Neural cell (in vitro differentiated cells): Measurements from ENCODE around the gene NOL11.

ENCODE experiments used
- EP300 ChIP-seq: fragments of 450-650 bp; conservative IDR thresholded peaks from 2 replicates; pipeline ENCODE4 v1.6.1; 2014; ENCODE audit warnings: antibody characterized with exemption, mild to moderate bottlenecking, moderate library complexity; ENCODE audit not compliant: poor library complexity, severe bottlenecking
- EZH2 ChIP-seq: fragments of 200-600, 300-800 bp; shearing (Covaris generic), sonication (generic); IDR thresholded peaks from 2 replicates; pipeline ENCODE4 v1.6.1; 2014; ENCODE audit warnings: antibody characterized with exemption, low read length, borderline replicate concordance, mild to moderate bottlenecking; ENCODE audit not compliant: insufficient read depth, poor library complexity, severe bottlenecking
- POLR2AphosphoS5 ChIP-seq: IDR thresholded peaks from 2 replicates; pipeline ENCODE4 v1.6.1; 2012
- RAD21 ChIP-seq: fragments of 450-650 bp; conservative IDR thresholded peaks from 2 replicates; pipeline ENCODE4 v1.6.1; 2014; ENCODE audit warnings: antibody characterized with exemption, mild to moderate bottlenecking, moderate library complexity
- SMC3 ChIP-seq: fragments of 450-650 bp; conservative IDR thresholded peaks from 2 replicates; pipeline ENCODE4 v1.6.1; 2014; ENCODE audit warnings: antibody characterized with exemption, mild to moderate bottlenecking, moderate library complexity; ENCODE audit not compliant: poor library complexity
- TAF1 ChIP-seq: IDR thresholded peaks from 2 replicates; pipeline ENCODE4 v1.6.1; 2012; ENCODE audit warnings: low read depth
- TF ChIP-seq, protein P1 (sequence below): IDR thresholded peaks from 2 replicates; pipeline ENCODE4 v1.6.1; 2012; ENCODE audit warnings: borderline replicate concordance
- TF ChIP-seq, protein P2 (sequence below): fragments of 450-650 bp; IDR thresholded peaks from 2 replicates; pipeline ENCODE4 v1.5.1; 2014; ENCODE audit warnings: antibody characterized with exemption, mild to moderate bottlenecking, moderate library complexity; ENCODE audit not compliant: poor library complexity, severe bottlenecking

DNA sequence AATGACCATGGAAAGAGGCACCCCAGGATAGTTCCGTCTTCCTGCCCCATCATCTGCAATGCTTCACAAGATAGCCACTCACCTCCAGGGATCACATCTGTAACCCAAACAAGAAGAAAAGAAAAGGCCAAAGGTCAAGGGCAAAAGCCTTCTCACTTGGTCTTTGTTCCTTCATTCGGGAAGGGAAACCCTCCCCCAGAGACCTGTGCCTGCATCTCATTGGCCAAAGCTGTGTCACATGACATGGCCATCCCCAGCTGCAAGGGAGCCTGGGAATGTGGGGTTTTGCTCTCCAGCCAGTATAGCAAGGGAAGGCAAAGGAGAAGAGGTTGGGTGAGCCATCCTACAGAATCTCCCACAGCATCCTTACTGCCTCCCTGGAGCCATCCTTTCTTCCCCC is 47.9 kb downstream of the NOL11 start:
- TF ChIP-seq, protein P1, sequence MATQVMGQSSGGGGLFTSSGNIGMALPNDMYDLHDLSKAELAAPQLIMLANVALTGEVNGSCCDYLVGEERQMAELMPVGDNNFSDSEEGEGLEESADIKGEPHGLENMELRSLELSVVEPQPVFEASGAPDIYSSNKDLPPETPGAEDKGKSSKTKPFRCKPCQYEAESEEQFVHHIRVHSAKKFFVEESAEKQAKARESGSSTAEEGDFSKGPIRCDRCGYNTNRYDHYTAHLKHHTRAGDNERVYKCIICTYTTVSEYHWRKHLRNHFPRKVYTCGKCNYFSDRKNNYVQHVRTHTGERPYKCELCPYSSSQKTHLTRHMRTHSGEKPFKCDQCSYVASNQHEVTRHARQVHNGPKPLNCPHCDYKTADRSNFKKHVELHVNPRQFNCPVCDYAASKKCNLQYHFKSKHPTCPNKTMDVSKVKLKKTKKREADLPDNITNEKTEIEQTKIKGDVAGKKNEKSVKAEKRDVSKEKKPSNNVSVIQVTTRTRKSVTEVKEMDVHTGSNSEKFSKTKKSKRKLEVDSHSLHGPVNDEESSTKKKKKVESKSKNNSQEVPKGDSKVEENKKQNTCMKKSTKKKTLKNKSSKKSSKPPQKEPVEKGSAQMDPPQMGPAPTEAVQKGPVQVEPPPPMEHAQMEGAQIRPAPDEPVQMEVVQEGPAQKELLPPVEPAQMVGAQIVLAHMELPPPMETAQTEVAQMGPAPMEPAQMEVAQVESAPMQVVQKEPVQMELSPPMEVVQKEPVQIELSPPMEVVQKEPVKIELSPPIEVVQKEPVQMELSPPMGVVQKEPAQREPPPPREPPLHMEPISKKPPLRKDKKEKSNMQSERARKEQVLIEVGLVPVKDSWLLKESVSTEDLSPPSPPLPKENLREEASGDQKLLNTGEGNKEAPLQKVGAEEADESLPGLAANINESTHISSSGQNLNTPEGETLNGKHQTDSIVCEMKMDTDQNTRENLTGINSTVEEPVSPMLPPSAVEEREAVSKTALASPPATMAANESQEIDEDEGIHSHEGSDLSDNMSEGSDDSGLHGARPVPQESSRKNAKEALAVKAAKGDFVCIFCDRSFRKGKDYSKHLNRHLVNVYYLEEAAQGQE, result no peak
- TF ChIP-seq, protein P2, sequence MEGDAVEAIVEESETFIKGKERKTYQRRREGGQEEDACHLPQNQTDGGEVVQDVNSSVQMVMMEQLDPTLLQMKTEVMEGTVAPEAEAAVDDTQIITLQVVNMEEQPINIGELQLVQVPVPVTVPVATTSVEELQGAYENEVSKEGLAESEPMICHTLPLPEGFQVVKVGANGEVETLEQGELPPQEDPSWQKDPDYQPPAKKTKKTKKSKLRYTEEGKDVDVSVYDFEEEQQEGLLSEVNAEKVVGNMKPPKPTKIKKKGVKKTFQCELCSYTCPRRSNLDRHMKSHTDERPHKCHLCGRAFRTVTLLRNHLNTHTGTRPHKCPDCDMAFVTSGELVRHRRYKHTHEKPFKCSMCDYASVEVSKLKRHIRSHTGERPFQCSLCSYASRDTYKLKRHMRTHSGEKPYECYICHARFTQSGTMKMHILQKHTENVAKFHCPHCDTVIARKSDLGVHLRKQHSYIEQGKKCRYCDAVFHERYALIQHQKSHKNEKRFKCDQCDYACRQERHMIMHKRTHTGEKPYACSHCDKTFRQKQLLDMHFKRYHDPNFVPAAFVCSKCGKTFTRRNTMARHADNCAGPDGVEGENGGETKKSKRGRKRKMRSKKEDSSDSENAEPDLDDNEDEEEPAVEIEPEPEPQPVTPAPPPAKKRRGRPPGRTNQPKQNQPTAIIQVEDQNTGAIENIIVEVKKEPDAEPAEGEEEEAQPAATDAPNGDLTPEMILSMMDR, result no peak
- TF ChIP-seq SMC3 (no peak), EP300 (no peak), POLR2AphosphoS5 (no peak), TAF1 (no peak), EZH2 (no peak), RAD21 (no peak)
